ENCODE data around the gene WNT1.

DNA sequence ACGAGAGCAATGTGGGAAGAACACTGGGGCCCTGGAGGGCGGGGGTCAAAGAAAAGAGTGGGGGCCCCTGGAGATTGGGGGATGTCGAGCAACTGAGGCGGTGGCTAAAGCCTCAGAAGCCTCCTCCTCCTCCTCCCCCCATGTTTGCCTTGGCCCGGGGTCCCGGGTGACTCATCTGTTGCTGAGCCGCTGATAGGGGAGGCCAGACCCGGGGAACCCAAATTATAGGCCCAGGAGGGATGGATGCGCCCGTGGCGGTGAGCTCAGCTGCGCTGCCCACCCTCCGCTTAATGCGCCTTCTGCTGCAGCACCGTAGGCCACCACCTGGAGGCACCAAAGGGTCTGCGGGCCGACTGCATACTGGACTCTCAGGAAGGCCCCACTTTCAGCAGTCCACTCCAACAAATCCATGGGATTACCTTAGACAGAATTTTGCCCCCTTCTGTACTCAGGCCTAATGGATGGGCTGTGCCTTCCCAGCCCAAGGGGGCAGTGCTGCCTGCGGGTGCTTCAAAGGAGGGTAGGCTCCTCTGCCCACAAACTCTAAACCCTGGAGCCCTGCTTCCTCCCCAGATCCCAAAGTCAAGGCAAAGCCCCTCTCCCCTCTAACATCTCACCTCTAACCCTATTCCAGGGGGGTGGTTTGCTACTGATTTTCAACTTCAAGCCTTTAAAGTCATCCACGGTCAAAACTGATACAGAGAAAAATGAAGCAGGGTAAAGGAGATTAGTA is 4.0 kb upstream of the WNT1 start:
- TF ChIP-seq, protein P1, sequence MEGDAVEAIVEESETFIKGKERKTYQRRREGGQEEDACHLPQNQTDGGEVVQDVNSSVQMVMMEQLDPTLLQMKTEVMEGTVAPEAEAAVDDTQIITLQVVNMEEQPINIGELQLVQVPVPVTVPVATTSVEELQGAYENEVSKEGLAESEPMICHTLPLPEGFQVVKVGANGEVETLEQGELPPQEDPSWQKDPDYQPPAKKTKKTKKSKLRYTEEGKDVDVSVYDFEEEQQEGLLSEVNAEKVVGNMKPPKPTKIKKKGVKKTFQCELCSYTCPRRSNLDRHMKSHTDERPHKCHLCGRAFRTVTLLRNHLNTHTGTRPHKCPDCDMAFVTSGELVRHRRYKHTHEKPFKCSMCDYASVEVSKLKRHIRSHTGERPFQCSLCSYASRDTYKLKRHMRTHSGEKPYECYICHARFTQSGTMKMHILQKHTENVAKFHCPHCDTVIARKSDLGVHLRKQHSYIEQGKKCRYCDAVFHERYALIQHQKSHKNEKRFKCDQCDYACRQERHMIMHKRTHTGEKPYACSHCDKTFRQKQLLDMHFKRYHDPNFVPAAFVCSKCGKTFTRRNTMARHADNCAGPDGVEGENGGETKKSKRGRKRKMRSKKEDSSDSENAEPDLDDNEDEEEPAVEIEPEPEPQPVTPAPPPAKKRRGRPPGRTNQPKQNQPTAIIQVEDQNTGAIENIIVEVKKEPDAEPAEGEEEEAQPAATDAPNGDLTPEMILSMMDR (IDR thresholded peaks at IDR 0.05), result peak in 2 of 3 experiments; percentile 40 to 56
- TF ChIP-seq POLR2A (IDR thresholded peaks at IDR 0.05), result no peak
